ENCODE results near the gene FAM72D.
"Not testable (repeated sequence)": the region's sequence is repeated elsewhere in the genome, so short reads cannot be mapped to it uniquely, and the experiment has no call there.

Gene FAM72D

DNA sequence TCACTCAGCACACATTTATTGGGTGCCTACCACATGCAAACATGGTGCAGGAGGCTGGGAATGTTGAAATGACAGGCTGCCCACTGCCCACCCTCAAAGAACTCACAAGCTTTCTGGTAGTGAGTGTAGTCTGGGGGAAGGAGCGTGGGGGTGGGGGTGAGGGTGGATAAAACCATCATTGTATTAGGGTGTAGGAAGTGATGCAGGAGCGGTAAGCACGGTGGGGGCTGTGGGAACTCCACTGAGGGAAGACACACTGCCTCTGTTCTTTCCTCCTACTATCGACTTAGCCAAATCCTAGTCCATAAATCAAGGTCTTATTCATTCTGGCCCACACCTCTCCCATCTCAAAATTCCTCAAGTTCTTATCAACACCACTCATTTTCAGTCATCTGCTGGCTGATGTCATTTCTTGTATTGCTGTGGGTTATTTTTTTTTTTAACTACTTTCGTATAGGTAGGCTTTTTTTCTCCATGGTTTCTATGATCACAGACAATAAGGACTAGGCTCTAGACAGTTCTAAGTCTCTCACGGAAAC lies 21.7 kb upstream of the FAM72D start:
- not testable (repeated sequence) for H3K27ac Mint-ChIP-seq (ENCODE audit: low read depth); H3K27me3 Mint-ChIP-seq; H3K36me3 Mint-ChIP-seq (ENCODE audit: insufficient read depth); H3K4me1 Mint-ChIP-seq; ATAC-seq (replicated peaks; ENCODE audit: extremely low read depth, poor library complexity, severe bottlenecking); DNase-seq (ENCODE audit: low spot score in 2 of 2); H3K9me3 Mint-ChIP-seq; H3K4me3 Mint-ChIP-seq

DNA sequence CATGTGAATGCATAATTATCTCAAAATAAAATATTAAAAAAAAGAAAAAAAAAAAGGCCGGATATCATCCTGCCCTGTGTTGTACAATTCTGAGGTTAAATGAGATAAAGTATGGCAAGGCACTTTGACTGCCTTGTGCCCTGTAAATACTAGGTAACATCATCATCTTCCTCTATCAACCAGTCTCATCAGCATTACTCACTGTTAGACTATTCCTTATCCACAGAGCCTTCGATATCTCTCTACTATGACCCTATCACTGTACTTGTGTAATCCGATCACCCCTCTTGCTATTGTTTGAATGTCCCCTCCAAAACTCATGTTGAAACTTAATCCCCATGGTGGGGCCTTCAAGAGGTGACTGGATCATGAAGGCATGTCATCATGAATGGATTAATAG lies 18.9 kb upstream of the FAM72D start:
- ATAC-seq (replicated peaks; ENCODE audit: extremely low read depth, poor library complexity, severe bottlenecking); H3K27me3 Mint-ChIP-seq; H3K4me1 Mint-ChIP-seq; H3K36me3 Mint-ChIP-seq (ENCODE audit: insufficient read depth); H3K9me3 Mint-ChIP-seq; DNase-seq (ENCODE audit: low spot score in 2 of 2); H3K4me3 Mint-ChIP-seq; H3K27ac Mint-ChIP-seq (ENCODE audit: low read depth): not testable (repeated sequence)

DNA sequence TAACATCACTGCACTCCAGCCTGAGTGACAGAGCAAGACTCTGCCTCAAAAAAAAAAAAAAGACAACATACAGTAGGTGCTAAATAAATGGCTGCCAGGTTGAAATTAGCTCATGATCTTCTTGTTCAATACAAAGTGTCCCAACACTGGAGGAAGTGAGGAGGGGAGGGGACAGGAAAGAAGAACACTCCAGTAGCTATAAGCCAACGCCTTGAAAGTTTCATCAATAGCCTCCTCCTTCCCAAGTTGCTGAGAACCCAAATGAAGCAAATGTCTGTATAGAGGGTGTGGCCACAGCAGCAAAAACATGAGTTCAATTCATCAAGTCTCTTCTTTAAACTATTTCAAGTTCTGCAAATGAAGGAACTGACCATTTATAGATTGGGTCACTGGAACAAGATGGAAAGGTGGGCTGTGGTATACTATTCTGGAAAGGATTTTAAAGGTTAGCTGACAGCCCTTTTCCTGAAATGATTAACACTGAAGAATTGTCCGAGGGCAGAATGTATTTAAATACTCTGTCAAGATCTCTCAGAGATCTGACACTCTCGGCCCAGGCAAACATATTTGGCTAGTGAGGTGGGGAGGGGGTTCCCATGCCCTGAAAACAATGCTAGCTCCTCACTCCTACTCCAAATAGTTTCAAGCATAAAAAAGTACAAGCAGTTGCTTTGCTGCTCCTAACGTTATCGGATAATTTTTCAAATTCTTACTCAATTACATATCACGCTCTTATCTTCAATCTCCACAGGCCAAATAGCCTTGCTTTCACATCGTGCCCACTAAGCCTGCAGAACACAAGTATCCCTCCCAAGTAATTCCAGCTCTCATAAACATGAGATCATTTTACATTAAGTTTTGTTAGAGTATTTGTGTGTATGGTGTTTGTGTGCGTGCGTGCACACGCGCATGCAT lies 17.6 kb upstream of the FAM72D start:
- not testable (repeated sequence) for H3K9me3 Mint-ChIP-seq; H3K36me3 Mint-ChIP-seq (ENCODE audit: insufficient read depth); ATAC-seq (replicated peaks; ENCODE audit: extremely low read depth, poor library complexity, severe bottlenecking); H3K4me3 Mint-ChIP-seq; H3K27ac Mint-ChIP-seq (ENCODE audit: low read depth); H3K4me1 Mint-ChIP-seq; H3K27me3 Mint-ChIP-seq; DNase-seq (ENCODE audit: low spot score in 2 of 2)

DNA sequence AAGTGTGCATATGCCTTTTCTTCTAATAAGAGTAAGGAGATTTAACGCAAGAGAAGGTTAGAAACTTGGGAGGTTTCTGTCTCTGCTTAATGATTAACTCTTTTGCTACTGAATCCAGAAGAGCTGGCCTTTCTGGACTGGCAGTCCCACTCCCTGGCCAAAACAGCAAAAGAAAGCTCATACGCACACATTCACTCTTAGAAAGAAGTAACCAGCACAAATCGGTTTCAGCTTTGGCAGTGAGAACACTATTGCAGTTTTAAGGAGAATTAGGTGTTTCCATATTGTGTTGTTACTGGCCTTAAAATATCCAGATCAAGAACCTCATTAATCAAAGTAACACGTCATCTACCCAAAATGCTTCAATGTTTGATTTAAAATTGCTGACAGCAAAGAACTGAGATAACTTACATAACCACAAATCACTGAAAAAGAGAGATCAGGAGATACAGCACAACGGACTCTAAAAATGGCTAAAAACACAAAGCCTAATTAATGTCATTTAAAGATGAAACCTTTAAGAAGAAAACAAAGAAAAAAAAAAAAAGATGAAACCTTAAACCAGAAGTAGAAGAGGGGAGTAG lies 16.9 kb upstream of the FAM72D start:
- H3K36me3 Mint-ChIP-seq (ENCODE audit: insufficient read depth); DNase-seq (ENCODE audit: low spot score in 2 of 2); H3K27ac Mint-ChIP-seq (ENCODE audit: low read depth); ATAC-seq (replicated peaks; ENCODE audit: extremely low read depth, poor library complexity, severe bottlenecking); H3K4me1 Mint-ChIP-seq; H3K4me3 Mint-ChIP-seq; H3K27me3 Mint-ChIP-seq; H3K9me3 Mint-ChIP-seq: not testable (repeated sequence)

DNA sequence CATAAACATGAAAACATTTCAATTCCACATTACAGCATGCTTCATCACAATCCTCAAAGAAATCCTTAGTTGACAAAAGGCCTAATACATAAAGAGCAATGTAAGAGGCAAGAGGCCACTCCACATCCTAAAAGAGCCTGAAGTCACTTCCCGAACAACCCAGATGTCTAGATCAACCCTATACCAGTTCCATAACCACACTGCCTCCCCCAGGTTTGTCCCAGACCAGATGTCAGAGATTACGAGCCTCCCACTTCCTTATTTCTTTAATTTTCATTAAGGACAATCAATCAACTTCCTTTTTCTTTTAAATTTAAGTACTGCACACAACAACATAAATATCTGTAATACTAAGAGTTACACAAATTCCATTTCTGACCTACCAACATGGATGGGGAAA lies 16.0 kb upstream of the FAM72D start:
- not testable (repeated sequence) for H3K9me3 Mint-ChIP-seq; DNase-seq (ENCODE audit: low spot score in 2 of 2); H3K4me1 Mint-ChIP-seq; H3K27ac Mint-ChIP-seq (ENCODE audit: low read depth); H3K4me3 Mint-ChIP-seq; H3K27me3 Mint-ChIP-seq; H3K36me3 Mint-ChIP-seq (ENCODE audit: insufficient read depth); ATAC-seq (replicated peaks; ENCODE audit: extremely low read depth, poor library complexity, severe bottlenecking)

DNA sequence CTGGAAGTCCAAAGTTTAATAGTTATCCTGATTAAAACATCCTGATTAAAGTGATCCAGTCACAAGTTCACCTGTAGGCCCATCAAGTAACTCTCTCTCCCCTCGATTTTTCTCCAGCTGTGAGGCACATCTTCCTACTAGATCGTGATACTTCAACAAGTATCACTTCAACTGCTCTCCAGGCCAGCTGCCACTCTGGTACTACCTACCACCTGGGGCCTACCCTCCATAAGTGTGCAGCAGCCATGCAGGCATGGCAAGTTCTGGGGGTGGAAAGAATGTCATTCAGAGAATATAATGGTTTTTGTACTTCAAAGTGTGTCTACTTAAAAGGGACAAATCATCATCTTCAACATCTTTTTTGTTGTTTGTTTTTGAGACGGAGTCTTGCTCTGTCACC lies 15.6 kb upstream of the FAM72D start:
- not testable (repeated sequence) for H3K36me3 Mint-ChIP-seq (ENCODE audit: insufficient read depth); H3K4me3 Mint-ChIP-seq; H3K27ac Mint-ChIP-seq (ENCODE audit: low read depth); H3K9me3 Mint-ChIP-seq; H3K27me3 Mint-ChIP-seq; DNase-seq (ENCODE audit: low spot score in 2 of 2); ATAC-seq (replicated peaks; ENCODE audit: extremely low read depth, poor library complexity, severe bottlenecking); H3K4me1 Mint-ChIP-seq

DNA sequence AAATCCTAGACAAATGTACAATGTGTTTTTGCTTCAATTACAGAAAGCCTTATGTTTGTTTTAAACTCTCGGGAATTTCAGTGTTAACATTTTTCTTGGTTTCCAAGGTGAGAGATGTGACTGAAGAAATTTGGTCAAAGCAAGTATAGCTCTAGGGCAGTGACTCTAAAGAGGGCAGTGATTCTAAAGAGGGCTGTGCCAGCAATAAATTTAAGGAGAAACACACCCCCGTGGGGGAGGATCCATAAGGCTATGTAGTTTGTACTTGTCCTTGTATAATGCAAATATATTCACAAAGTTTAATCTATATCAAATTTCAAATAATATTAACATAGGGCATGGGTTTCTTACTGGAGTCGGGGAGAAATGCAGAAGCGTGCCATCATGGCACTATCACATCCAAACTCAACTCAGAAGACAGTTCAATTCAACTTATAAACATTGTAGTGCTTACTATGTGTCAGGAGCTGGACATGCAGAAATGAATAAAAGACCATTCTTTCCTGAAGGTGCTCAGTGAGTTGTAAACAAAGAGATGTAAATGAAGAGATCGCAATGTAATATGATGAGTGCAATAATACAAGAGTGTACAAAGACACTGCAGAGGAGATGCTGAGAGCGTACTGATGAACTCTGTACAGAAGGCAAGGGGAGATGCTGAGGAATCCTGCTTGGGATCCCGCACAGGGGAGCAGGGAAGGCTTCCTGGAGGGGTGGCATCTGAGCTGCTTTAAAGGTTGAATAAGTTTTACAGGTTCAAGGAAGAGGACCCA lies 13.1 kb upstream of the FAM72D start:
- not testable (repeated sequence) for H3K27me3 Mint-ChIP-seq; H3K4me1 Mint-ChIP-seq; H3K4me3 Mint-ChIP-seq; H3K9me3 Mint-ChIP-seq; ATAC-seq (replicated peaks; ENCODE audit: extremely low read depth, poor library complexity, severe bottlenecking); H3K27ac Mint-ChIP-seq (ENCODE audit: low read depth); DNase-seq (ENCODE audit: low spot score in 2 of 2); H3K36me3 Mint-ChIP-seq (ENCODE audit: insufficient read depth)

DNA sequence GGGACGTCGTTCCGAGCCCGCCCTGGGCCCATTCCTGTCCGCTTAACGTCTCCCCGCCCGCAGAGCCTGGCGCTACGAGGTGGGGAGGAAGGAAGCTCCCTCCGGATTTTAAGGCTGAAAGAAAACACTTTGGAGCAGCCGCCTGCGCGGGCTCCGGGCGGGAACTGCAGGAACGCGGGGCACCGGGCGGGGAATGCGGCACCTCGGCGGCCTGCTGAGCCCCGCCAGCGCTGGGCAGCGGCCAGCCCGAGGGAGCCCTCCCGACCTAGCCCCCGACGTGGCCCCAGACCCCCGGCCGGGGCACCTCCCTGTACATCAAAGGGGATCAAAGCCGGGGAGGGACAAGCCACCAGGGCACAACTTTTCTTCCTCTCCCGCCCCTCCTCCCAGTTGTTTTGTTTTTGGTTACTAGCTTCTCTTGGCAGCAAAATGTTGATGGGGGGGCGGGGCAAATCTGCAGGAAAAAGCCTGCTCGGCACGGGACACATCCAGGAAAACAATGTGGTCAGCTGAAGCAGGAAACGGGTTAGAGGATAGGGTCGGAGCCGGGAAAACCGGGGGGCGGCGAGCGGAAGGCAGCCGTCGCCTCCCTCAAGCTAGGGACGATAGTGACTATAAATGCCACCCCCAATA lies 2.1 kb upstream of the FAM72D start:
- H3K36me3 Mint-ChIP-seq (ENCODE audit: insufficient read depth); H3K9me3 Mint-ChIP-seq; H3K4me1 Mint-ChIP-seq; H3K27ac Mint-ChIP-seq (ENCODE audit: low read depth); DNase-seq (ENCODE audit: low spot score in 2 of 2); H3K27me3 Mint-ChIP-seq; ATAC-seq (replicated peaks; ENCODE audit: extremely low read depth, poor library complexity, severe bottlenecking): not testable (repeated sequence)
- H3K4me3 Mint-ChIP-seq = peak overlapping the region; percentile 86

DNA sequence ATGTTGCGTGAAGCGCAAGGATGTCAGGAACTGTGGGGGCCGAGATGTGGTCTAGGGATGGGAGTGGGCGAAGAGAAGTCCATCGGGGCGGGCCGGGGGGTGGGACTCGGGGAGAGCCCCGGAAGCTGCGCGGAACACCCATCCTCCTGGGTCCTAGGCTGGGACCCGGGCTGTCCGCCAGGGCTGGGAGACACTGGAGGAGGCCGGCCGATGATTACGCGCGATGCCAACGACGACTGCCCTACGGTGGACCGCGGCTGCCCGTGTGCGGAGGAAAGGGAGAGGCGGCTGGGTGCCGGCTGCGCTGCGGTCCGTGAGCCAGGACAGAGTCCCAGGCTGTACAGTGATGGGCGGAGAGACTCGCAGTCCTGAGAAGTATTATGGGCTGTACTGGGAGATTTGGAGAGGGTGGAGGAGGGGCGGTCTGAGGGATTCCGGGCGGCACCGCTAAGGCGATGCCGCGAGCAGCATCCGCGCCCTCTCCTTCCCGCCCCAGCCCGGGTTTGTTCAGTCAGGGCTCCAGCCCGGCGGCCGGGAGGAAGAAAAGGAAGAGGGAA lies 1.0 kb upstream of the FAM72D start:
- H3K4me3 Mint-ChIP-seq; H3K4me1 Mint-ChIP-seq; H3K27me3 Mint-ChIP-seq; H3K27ac Mint-ChIP-seq (ENCODE audit: low read depth); H3K9me3 Mint-ChIP-seq; DNase-seq (ENCODE audit: low spot score in 2 of 2); H3K36me3 Mint-ChIP-seq (ENCODE audit: insufficient read depth); ATAC-seq (replicated peaks; ENCODE audit: extremely low read depth, poor library complexity, severe bottlenecking): not testable (repeated sequence)

DNA sequence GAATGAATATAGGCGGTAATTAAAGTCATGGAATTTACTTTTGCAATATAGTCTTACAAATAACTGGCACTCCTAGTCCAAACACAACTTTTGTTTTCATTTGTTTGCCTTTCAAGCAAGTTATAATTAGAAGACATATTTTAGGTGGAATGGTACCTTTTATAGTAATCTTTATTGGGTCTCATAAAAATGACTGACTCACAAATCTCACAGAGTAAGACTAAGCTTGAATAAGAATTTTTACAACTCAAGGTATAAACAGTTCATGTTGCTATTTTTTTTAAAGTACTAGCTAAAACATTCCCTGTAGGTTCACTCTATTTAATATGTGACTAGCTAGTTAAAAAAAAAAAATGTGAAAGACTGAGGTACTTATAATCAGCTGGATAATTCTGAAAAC lies 6.0 kb downstream of the FAM72D start:
- not testable (repeated sequence) for H3K4me1 Mint-ChIP-seq; H3K27me3 Mint-ChIP-seq; ATAC-seq (replicated peaks; ENCODE audit: extremely low read depth, poor library complexity, severe bottlenecking); DNase-seq (ENCODE audit: low spot score in 2 of 2); H3K27ac Mint-ChIP-seq (ENCODE audit: low read depth); H3K4me3 Mint-ChIP-seq; H3K36me3 Mint-ChIP-seq (ENCODE audit: insufficient read depth); H3K9me3 Mint-ChIP-seq

DNA sequence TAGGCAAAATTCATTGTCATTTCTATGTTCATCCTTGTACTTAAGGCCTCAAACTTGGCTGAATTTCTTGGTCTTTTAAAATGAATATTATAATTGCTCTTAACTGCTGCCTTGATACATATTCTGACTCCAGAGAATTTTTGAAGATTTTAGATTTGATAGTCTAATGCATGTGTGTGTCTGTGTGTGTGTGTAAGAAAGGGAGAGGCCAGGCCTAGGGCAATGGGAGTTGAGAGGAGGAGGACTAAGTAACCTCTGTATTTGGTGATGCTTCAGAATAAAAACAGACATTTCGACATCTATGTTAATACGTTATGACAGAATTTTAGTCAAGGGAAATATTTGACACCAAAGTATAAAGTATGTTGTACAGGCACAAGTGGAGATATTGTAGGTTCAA lies 7.5 kb downstream of the FAM72D start:
- not testable (repeated sequence) for H3K4me3 Mint-ChIP-seq; DNase-seq (ENCODE audit: low spot score in 2 of 2); H3K27ac Mint-ChIP-seq (ENCODE audit: low read depth); H3K36me3 Mint-ChIP-seq (ENCODE audit: insufficient read depth); H3K27me3 Mint-ChIP-seq; H3K4me1 Mint-ChIP-seq; H3K9me3 Mint-ChIP-seq; ATAC-seq (replicated peaks; ENCODE audit: extremely low read depth, poor library complexity, severe bottlenecking)

DNA sequence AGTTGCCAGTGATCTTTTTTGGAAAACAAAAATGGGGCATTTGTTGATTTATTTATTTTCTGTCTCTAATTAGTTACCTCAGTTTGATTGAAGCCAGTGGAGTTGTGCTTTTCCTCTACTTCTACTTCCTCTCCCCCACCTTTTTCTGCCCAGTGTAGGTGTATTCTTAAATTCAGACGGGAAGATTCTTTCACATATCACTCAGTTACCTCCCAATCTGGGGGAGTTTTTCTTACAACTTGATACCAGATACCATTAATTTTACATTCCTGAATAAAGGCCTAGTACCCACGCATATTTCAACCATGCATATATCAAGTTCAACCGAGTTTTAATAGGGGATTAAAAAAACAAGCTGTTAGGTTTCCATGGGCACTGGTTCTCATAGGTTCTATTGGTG lies 15.9 kb downstream of the FAM72D start:
- H3K36me3 Mint-ChIP-seq (ENCODE audit: insufficient read depth); DNase-seq (ENCODE audit: low spot score in 2 of 2); ATAC-seq (replicated peaks; ENCODE audit: extremely low read depth, poor library complexity, severe bottlenecking); H3K4me1 Mint-ChIP-seq; H3K4me3 Mint-ChIP-seq; H3K9me3 Mint-ChIP-seq; H3K27ac Mint-ChIP-seq (ENCODE audit: low read depth); H3K27me3 Mint-ChIP-seq: not testable (repeated sequence)

Data from central memory CD8-positive, alpha-beta T cell (primary cell).